NCI-H2107 treated with DMSO at 0.1 percent for 48 hours (cell line): ENCODE data around the gene RPUSD1.

Source experiments
- DNase-seq: peaks from one replicate; lab custom pipeline; 2025; ENCODE audit not compliant: unreplicated experiment; lab: John Stamatoyannopoulos, UW

Gene RPUSD1

GRCh38 chr16:799948-800833 lies 12.0 kb upstream of the RPUSD1 start, which contains the start of gene GNG13:
Gene GNG13, minus strand, starts transcription at chr16:800734. Its CDS starts 1,657 bp downstream, at chr16:799077.
- DNase-seq, result no peak

DNA sequence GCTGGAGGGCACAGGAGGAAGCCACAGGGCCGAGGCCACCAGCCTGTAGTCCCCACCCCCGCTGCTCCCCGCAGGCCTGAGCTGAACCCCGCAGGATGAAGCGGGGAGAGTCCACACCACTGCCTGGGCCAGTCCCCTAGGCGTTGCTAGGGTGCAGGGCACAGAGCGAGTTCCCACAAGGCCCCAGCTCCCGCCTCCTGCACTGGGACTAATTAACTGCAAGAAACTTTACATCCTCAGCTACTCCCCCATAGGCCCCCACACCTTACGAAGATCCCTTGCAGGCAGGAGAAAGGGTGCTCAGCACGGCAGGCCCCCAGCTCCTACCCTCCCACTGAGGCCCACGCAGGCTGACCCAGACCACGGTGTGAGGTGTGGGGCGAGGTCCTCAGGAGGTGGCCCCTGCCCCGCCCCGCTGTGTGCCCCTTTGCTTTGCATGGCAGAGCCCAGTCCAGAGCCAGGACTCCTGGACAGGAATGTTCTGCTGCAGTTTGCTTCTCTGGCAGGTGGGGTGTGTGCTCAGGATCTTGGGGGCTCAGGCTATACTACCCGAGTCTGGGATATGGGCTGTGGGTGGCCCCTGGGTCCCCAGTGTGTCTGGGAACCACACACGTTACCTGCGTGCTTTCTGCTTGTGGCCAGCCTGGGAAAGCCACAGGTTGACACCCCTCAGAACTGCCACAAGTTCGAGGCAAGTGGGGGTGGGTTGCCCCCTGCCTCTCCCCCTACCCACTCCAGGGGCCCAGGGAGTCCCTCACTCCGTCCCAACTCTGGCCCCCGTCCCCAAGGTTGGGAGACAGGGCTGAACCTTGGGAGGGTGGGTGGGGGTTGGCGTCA lies 11.1 kb upstream of the RPUSD1 start:
- DNase-seq, result no peak

DNA sequence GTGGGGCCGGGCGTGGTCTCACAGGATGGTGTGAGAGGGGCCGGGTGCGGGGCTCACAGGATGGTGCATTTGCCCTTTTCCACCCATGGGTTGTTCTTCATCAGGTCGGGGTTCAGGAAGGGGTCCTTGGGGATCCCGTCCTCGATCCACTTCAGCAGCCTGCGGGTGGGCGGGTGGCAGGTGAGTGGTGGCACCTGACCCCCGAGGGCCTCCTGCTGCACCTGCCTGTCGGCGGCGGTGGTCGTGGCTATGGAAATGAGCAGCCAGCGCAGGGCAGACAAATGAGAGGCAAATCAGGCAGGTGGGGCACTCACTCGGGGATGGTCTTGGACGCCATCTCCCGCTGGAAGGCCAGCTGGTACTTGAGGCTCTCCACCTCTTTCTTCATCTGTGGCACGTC lies 10.5 kb upstream of the RPUSD1 start:
- DNase-seq, result no peak

DNA sequence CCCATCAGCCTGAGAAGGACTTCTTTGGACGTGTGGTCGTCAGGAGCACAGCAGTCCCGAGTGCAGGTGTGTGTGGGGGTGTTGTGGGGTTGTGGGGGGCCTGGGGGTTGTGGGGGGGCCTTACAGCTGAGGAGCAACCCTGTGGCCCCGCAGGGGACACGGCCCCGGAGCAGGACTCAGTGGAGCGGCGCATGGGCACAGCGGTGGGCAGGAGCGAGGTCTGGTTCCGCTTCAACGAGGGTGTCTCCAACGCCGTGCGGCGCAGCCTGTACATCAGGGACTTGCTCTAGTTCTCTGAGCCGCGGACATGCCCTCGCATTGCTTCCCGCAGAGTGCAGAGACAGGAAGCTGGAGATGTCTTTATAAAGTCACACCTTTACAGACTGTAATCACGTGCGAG lies 9.5 kb upstream of the RPUSD1 start:
- no peak for DNase-seq

GRCh38 chr16:797120-797420 lies 8.9 kb upstream of the RPUSD1 start:
- no peak for DNase-seq

GRCh38 chr16:796296-797119 lies 8.3 kb upstream of the RPUSD1 start:
- DNase-seq, result no peak

- DNase-seq, result no peak
These were observed 7.5 kb upstream of the RPUSD1 start for GRCh38 chr16:795580-796229.

- DNase-seq, result no peak
These were observed 6.8 kb upstream of the RPUSD1 start for GRCh38 chr16:794853-795466.

DNA sequence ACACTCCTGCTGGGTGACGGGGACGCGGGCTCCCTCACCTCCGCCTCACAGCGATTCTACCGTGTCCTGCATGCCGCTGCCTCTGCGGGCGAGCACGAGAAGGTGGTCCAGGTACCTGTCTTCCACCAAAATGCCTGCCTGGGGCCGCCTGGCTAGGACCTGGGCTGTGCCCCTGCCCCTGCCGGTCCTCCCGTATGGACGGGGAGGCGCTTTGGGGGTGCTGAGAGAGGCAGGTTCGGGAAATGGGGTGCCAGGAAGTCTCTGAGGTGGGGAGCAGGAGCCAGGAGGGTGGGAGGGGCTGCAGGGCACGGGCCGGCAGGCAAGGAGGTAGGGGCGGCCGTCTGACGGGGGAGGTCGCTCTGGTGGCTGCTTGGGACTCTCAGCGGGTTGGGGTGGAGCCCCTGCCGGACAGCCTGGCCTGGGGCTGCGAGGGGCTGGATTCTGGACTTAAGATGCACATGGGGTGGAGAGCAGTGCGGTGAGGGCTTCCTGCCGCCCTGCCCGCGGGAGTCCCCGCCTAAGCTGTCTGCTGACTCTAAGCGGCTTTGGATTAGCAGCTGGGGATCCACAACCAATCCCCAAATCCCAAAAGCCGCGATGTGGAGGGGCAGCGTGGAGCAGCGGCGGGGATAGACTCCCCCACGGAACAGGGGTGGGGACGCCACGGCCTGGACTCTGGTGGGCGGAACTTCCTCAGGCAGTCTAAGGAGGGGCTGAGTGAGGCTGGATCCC lies 6.1 kb upstream of the RPUSD1 start:
- no peak for DNase-seq

DNA sequence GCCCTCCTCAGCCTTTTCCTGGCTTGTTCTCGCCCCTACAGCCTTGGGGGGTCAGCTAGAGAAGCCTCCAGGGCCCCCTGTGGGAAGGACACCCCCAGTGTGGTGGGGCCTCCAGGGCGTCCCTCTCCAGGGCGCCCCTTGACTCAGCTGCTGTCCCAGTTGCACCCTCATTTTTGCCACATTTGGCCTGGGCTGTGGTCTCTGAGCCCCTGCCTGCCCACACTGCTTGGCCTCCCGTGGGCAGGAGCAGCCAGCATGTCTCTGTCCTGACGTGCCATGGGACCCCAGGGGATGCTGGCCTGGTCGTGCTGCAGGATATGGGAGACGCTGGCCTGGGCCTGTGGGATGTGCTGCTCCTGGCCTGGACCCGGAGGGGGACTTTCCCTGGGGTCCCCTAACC lies 5.2 kb upstream of the RPUSD1 start:
- DNase-seq, result no peak

GRCh38 chr16:792221-792995 lies 4.2 kb upstream of the RPUSD1 start:
- no peak for DNase-seq

GRCh38 chr16:791131-791530 lies 3.0 kb upstream of the RPUSD1 start:
- DNase-seq, result no peak

DNA sequence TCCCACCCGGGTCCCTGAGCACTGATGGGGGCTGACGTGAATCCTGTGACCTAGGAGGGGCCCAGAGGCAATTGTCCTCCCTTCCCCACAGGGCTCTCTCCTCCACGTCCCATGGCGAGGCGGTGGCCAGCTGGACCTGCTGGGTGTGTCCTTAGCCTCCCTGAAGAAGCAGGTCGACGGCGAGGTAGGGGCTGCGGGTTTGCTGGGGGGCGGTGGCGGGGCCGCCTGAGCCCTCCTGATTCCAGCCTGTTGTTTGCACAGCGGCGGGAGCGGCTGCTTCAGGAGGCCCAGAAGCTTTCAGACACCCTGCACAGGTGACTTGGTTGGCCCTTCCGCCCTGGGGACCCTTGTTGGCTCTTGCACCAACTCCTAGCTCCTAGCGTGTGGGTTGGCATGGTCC lies 1.9 kb upstream of the RPUSD1 start:
- no peak for DNase-seq

DNA sequence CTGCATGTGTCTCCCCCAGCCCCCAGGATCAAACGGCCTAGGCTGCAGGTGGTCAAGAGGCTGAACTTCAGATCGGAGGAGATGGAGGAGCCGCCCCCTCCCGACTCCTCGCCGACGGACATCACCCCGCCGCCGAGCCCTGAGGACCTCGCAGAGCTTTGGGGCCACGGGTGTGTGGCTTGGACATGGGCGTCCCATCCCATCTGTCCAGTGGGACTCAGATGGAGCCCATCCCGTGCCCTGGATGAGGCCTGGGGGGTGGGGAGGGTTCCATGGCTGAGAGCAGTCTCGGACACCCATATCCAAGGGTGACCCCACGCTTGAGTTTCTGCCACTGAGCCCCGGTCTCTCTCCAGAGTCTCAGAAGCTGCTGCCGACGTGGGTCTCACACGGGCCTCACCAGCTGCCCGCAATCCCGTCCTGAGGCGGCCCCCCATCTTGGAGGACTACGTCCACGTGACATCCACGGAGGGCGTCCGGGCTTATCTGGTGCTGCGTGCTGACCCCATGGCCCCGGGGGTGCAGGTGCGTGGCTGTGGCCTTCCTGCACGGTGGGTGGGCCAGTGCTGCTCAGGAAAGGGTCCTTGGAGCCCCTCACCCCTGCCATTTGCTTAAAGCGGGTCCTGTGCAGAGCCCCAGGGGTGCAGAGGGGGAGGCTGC lies 1.1 kb upstream of the RPUSD1 start:
- no peak for DNase-seq

GRCh38 chr16:788399-789126 lies 382 bp upstream of the RPUSD1 start, which contains the start of gene CHTF18:
Gene CHTF18, plus strand, starts transcription at chr16:788620. Its CDS starts 65 bp downstream, at chr16:788685.
- peak; percentile 59 for DNase-seq

DNA sequence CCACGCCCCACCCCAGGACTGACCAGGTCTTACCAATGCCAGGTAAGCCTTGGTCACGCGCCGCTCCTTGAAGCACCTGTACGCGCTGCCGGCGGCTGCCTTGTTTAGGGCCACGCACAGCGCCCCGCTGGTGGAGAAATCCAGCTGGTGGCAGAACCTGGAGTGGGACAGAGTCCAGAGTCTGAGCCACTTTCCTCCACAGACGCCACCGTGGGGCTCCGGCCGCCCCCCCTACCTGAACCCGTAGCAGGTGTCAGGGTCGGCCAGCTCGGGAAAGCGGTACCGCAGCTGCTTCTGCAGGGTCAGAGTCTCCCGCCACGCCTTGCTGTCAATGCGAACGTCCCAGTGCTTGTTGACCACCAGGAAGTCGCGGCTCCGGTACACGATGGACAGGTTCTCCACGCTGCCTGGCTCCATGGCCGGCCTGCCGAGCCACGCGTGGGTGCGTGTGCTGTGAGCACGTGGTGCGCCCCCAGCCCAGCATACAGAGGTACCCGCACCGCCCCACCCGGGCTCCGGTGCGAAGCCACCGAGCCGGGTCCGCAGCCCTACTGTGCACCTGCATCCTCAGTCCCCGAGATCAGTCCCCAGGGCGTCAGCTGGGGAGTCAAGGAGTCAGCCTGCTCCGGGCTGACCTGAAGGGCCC lies 737 bp downstream of the RPUSD1 start:
- no peak for DNase-seq
